Osteoblast (primary cell): ENCODE results near the gene TENM3. TPM values are rescaled to one million over a fixed set of nuclear protein-coding genes. Genes with fewer than 3 reads are reported as not detected.

Experiments
- DNase-seq: peaks from one replicate; pipeline ENCODE4 v3.0.0; 2011; ENCODE audit warnings: low spot score, mixed read lengths; ENCODE audit not compliant: insufficient read length; ENCODE audit errors: missing footprints
- H2AFZ ChIP-seq: 2 replicates; pipeline ENCODE4 v1.6.0; 2011; ENCODE audit warnings: mild to moderate bottlenecking, low read length
- H3K27ac ChIP-seq: 2 replicates; pipeline ENCODE4 v1.5.1; 2011; ENCODE audit warnings: mild to moderate bottlenecking, low read depth, low read length, moderate library complexity
- H3K27me3 ChIP-seq: 2 replicates; pipeline ENCODE4 v1.6.0; 2012; ENCODE audit warnings: mild to moderate bottlenecking, control low read depth, inconsistent platforms, low read length, moderate library complexity; ENCODE audit not compliant: insufficient read depth
- H3K36me3 ChIP-seq: 2 replicates; pipeline ENCODE4 v1.5.1; 2011; ENCODE audit warnings: mild to moderate bottlenecking, low read length, control low read depth, moderate library complexity; ENCODE audit not compliant: insufficient read depth
- H3K4me1 ChIP-seq: 2 replicates; pipeline ENCODE4 v1.5.1; 2011; ENCODE audit warnings: mild to moderate bottlenecking, low read length, control low read depth, moderate library complexity; ENCODE audit not compliant: insufficient read depth
- H3K4me2 ChIP-seq: 2 replicates; pipeline ENCODE4 v1.6.0; 2011; ENCODE audit warnings: mild to moderate bottlenecking, low read length; ENCODE audit not compliant: insufficient read depth
- H3K4me3 ChIP-seq: fragments of 200-600 bp; sonication (generic); 3 replicates; pipeline ENCODE4 v1.5.1; 2012; ENCODE audit warnings: mild to moderate bottlenecking, low read length, inconsistent platforms; ENCODE audit not compliant: insufficient read depth
- H3K79me2 ChIP-seq: 2 replicates; pipeline ENCODE4 v1.6.0; 2012; ENCODE audit warnings: mild to moderate bottlenecking, low read length, control low read depth, inconsistent platforms; ENCODE audit not compliant: insufficient read depth
- H3K9me3 ChIP-seq: 2 replicates; pipeline ENCODE4 v1.5.1; 2011; ENCODE audit warnings: low read depth, low read length, control low read depth
- H4K20me1 ChIP-seq: 2 replicates; pipeline ENCODE4 v1.6.0; 2012; ENCODE audit warnings: mild to moderate bottlenecking, low read length, control low read depth; ENCODE audit not compliant: insufficient read depth
- total RNA-seq: library from RNA; depleted of rRNA; stranded (reverse); fragments of >200 nt; gene quantifications from 2 replicates; pipeline ENCODE4 v1.2.3, GENCODE V29; 2012
- TF ChIP-seq, protein P1 (sequence below): IDR thresholded peaks from 2 replicates; pipeline ENCODE4 v1.5.1; 2011; ENCODE audit warnings: mild to moderate bottlenecking, low read depth, low read length, moderate library complexity; ENCODE audit errors: extremely low read depth

TENM3 gene
- total RNA-seq, 1 donor = 59.0 TPM

DNA sequence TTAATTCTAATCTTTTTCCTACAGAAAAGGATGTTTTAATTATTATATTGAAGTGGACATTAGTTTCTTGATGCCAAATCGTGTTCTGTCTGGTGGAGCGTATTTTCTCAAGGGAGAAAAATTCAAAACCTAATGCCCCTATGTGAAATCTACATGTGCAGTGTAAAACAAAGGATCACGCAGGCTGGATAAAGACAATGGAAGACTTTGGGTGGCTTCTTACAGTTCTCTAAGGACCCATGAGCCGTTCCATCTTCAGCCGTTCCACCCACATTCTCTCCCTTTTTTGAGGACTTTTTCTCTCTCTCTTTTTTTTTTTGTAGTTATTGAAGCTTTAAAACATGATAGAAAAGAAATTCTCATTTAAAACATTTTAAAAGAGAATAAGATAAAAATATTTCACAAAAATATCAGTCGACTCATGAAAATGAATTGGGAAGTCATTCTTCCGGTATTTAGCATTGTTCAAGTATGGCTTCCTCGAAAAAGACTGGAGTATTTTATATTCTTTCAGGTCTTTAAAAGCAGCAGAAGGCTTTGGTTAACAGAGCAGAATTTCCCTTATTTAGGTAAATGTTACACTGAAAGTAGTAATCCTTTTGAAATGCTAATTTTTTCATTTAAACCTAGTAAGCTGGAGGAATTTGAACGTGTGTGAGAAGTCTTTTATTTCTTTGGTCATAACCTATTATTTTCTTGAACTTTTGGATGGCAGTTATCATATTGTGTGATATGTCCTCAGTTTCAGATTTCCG, 11.0 kb downstream of the TENM3 start:
- Histone ChIP-seq H3K79me2 (no peaks in the 10 kb centered on the region), H3K9me3 (no peaks in the 10 kb centered on the region)

DNA sequence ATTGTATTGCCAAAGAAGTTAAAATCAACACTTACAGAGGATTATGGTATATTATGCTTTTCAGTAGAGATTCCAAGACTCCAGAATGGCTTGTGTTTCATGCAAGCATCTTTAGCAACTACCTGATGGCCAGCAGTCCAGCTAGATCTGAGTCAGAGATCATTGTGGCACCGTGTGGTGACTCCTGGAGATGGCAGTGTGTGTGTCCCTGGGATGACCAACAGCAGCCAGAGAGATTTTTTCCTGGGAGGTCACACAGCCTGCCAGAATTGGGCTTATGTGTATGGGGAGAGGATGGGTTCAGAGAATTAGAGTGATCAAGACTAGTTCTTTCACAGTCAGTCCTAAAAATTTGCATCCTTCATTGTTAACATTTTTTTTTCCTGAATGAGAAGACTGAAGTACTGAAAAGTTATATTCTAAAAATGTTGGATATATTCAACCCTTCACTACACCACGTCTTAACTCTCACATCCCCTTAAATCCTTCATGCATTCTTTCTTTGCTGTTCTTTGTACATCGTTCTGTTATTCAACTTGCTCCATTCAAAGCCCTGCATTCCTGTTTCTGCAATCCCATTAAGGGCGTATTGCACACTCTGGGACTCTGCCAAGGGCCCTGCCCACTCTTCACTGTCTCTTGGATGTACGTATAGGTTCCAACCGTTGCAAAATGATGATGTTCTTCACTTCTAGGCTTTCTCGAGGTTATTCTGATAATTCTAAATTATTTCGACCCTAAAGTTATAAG, 12.4 kb downstream of the TENM3 start:
- H2AFZ ChIP-seq = no peak overlapping the region
- H3K27ac ChIP-seq = no peak overlapping the region
- H3K4me1 ChIP-seq = no peaks in the 10 kb centered on the region
- H3K9me3 ChIP-seq = no peaks in the 10 kb centered on the region
- H4K20me1 ChIP-seq = no peaks in the 10 kb centered on the region
- no peaks in the 10 kb centered on the region for H3K27me3 ChIP-seq
- TF ChIP-seq, protein P1, sequence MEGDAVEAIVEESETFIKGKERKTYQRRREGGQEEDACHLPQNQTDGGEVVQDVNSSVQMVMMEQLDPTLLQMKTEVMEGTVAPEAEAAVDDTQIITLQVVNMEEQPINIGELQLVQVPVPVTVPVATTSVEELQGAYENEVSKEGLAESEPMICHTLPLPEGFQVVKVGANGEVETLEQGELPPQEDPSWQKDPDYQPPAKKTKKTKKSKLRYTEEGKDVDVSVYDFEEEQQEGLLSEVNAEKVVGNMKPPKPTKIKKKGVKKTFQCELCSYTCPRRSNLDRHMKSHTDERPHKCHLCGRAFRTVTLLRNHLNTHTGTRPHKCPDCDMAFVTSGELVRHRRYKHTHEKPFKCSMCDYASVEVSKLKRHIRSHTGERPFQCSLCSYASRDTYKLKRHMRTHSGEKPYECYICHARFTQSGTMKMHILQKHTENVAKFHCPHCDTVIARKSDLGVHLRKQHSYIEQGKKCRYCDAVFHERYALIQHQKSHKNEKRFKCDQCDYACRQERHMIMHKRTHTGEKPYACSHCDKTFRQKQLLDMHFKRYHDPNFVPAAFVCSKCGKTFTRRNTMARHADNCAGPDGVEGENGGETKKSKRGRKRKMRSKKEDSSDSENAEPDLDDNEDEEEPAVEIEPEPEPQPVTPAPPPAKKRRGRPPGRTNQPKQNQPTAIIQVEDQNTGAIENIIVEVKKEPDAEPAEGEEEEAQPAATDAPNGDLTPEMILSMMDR = no peak
- no peak for DNase-seq
- no peaks in the 10 kb centered on the region for H3K36me3 ChIP-seq
- H3K4me3 ChIP-seq = no peak overlapping the region
- H3K79me2 ChIP-seq = no peaks in the 10 kb centered on the region
- H3K4me2 ChIP-seq = no peak overlapping the region

More for the DNA sequence above, 11.0 kb downstream of the TENM3 start:
- no peaks in the 10 kb centered on the region for H3K27me3 ChIP-seq
- no peaks in the 10 kb centered on the region for H4K20me1 ChIP-seq
- H3K4me1 ChIP-seq = no peaks in the 10 kb centered on the region
- H3K4me3 ChIP-seq = no peak overlapping the region
- TF ChIP-seq, protein P1 = no peak
- H2AFZ ChIP-seq = no peak overlapping the region
- no peak for DNase-seq
- H3K4me2 ChIP-seq = no peak overlapping the region
- H3K36me3 ChIP-seq = no peaks in the 10 kb centered on the region
- no peak overlapping the region for H3K27ac ChIP-seq

- TF ChIP-seq, protein P1 = no peak
- Histone ChIP-seq H3K9me3 (no peaks in the 10 kb centered on the region), H3K27me3 (no peaks in the 10 kb centered on the region), H3K36me3 (no peaks in the 10 kb centered on the region), H2AFZ (no peak overlapping the region), H3K4me1 (no peaks in the 10 kb centered on the region), H3K27ac (no peak overlapping the region), H3K79me2 (no peaks in the 10 kb centered on the region), H4K20me1 (no peaks in the 10 kb centered on the region), H3K4me2 (no peak overlapping the region), H3K4me3 (no peak overlapping the region)
- DNase-seq = no peak
Observed at GRCh38 chr4:182257016-182257415, 13.8 kb downstream of the TENM3 start.

GRCh38 chr4:182257503-182257902, 14.3 kb downstream of the TENM3 start:
- H4K20me1 ChIP-seq = no peaks in the 10 kb centered on the region
- no peaks in the 10 kb centered on the region for H3K9me3 ChIP-seq
- no peak overlapping the region for H3K4me2 ChIP-seq
- H2AFZ ChIP-seq = no peak overlapping the region
- no peak for DNase-seq
- no peaks in the 10 kb centered on the region for H3K36me3 ChIP-seq
- H3K79me2 ChIP-seq = no peaks in the 10 kb centered on the region
- H3K4me3 ChIP-seq = no peak overlapping the region
- no peak overlapping the region for H3K27ac ChIP-seq
- no peaks in the 10 kb centered on the region for H3K4me1 ChIP-seq
- TF ChIP-seq, protein P1 = no peak
- no peaks in the 10 kb centered on the region for H3K27me3 ChIP-seq
